Gastrocnemius medialis (tissue), 4 donors: Measurements from ENCODE around the gene FAM171A1. TPM values are rescaled to one million over a fixed set of nuclear protein-coding genes. Genes with fewer than 3 reads are reported as not detected.

Experiments
- ATAC-seq, 2 donors: fragments of 150-250 bp; one replicate each; pipeline ENCODE4 v1.9.1; 2016
- DNase-seq, 2 donors: peaks; one replicate each; pipeline ENCODE4 v3.0.0-alpha.2; 2019
- H3K27ac ChIP-seq, 4 donors: fragments of 200-600 bp; sonication (generic); 1 replicate in 1 of 4; 2 replicates in 3 of 4; pipeline ENCODE4 v1.5.1; 2016 to 2018; ENCODE audit warnings: mild to moderate bottlenecking in 2 of 4, moderate library complexity in 1 of 4
- H3K27me3 ChIP-seq, 3 donors: fragments of 200-600 bp; sonication (generic) in 2 of 3; 1 replicate in 1 of 3; 2 replicates in 2 of 3; pipeline versions ENCODE4 v1.5.1 to v1.6.0; 2016 to 2019; ENCODE audit warnings: mild to moderate bottlenecking in 1 of 3, moderate library complexity in 1 of 3
- H3K36me3 ChIP-seq, 2 donors: fragments of 200-600 bp; sonication (generic) in 1 of 2; one replicate each; pipeline ENCODE4 v1.5.1; 2017 to 2018
- H3K4me1 ChIP-seq, 2 donors: fragments of 200-600 bp; sonication (generic) in 1 of 2; one replicate each; pipeline ENCODE4 v1.5.1; 2016 to 2017; ENCODE audit warnings: mild to moderate bottlenecking in 2 of 2
- H3K4me3 ChIP-seq, 4 donors: fragments of 200-600 bp; sonication (generic) in 3 of 4; 1 replicate in 1 of 4; 2 replicates in 3 of 4; pipeline ENCODE4 v1.5.1; 2016 to 2019; ENCODE audit warnings: mild to moderate bottlenecking in 2 of 4
- H3K9me3 ChIP-seq, 3 donors: fragments of 200-600 bp; sonication (generic) in 2 of 3; 1 replicate in 1 of 3; 2 replicates in 2 of 3; pipeline ENCODE4 v1.5.1; 2016 to 2019
- POLR2A ChIP-seq, 2 donors: fragments of 450-650 bp; IDR thresholded peaks; one replicate each; pipeline ENCODE4 v1.6.1; 2017; ENCODE audit warnings: antibody characterized with exemption in 2 of 2, mild to moderate bottlenecking in 2 of 2, moderate library complexity in 2 of 2
- in situ Hi-C, 4 donors: fragments of 200-750 bp; cut with MboI; loops; one replicate each; pipeline versions ENCODE4 v1.15.0 to v1.8.0; 2017; ENCODE audit warnings: low sequenced_read_pairs in 4 of 4
- intact Hi-C: fragments of 100-400 bp; cut with DNase I; formaldehyde crosslinking; loops from one replicate; pipeline ENCODE4 v1.15.1; 2023; ENCODE audit warnings: low total_unique reads
- total RNA-seq, 4 donors: library from RNA; depleted of rRNA; stranded (reverse); fragments of >200 nt; gene quantifications; one replicate each; pipeline versions ENCODE4 v1.1.0 to v1.2.3, GENCODE V29; 2016
- TF ChIP-seq, protein P1 (sequence below), 5 experiments: fragments of 450-650 bp in 3 of 5; fragments of 200-600 bp in 2 of 5; sonication (generic) in 2 of 5; IDR thresholded peaks in 4 of 5; conservative IDR thresholded peaks in 1 of 5; 1 replicate in 4 of 5; 2 replicates in 1 of 5; pipeline ENCODE4 v1.5.1; 2016 to 2019; ENCODE audit warnings: antibody characterized with exemption in 5 of 5, mild to moderate bottlenecking in 3 of 5, moderate library complexity in 3 of 5

The FAM171A1 gene
- total RNA-seq, 4 donors from 2014 or later, result 2.1 to 5.6 (median 4.3) TPM

- H3K4me1 ChIP-seq, result peaks cover 0 to 7% of the 10 kb centered on the region in 2 donors
- intact Hi-C loops (no loop called here), in situ Hi-C loops (no loop called here)
- H3K36me3 ChIP-seq, result no peaks in the 10 kb centered on the region
- DNase-seq (no peak), ATAC-seq (no peak)
- no peak overlapping the region for H3K4me3 ChIP-seq
- H3K9me3 ChIP-seq, result no peaks in the 10 kb centered on the region
- no peaks in the 10 kb centered on the region for H3K27me3 ChIP-seq
- H3K27ac ChIP-seq, result no peak overlapping the region
- TF ChIP-seq POLR2A (IDR thresholded peaks at IDR 0.05), result no peak
- TF ChIP-seq, protein P1, sequence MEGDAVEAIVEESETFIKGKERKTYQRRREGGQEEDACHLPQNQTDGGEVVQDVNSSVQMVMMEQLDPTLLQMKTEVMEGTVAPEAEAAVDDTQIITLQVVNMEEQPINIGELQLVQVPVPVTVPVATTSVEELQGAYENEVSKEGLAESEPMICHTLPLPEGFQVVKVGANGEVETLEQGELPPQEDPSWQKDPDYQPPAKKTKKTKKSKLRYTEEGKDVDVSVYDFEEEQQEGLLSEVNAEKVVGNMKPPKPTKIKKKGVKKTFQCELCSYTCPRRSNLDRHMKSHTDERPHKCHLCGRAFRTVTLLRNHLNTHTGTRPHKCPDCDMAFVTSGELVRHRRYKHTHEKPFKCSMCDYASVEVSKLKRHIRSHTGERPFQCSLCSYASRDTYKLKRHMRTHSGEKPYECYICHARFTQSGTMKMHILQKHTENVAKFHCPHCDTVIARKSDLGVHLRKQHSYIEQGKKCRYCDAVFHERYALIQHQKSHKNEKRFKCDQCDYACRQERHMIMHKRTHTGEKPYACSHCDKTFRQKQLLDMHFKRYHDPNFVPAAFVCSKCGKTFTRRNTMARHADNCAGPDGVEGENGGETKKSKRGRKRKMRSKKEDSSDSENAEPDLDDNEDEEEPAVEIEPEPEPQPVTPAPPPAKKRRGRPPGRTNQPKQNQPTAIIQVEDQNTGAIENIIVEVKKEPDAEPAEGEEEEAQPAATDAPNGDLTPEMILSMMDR (IDR thresholded peaks at IDR 0.05 in 4 of 5, conservative IDR thresholded peaks at IDR 0.05 in 1 of 5), result no peak
Measured at GRCh38 chr10:15324113-15324512, 47.0 kb downstream of the FAM171A1 start.

- peaks cover 0 to 7% of the 10 kb centered on the region in 2 donors for H3K4me1 ChIP-seq
Measured at GRCh38 chr10:15322356-15322755, 48.7 kb downstream of the FAM171A1 start.

GRCh38 chr10:15321431-15322341 is 49.4 kb downstream of the FAM171A1 start:
- H3K27ac ChIP-seq, result no peak overlapping the region
- no peak overlapping the region for H3K4me3 ChIP-seq
- H3K9me3 ChIP-seq, result no peaks in the 10 kb centered on the region
- in situ Hi-C loops (no loop called here), intact Hi-C loops (no loop called here)
- no peaks in the 10 kb centered on the region for H3K27me3 ChIP-seq
- H3K4me1 ChIP-seq, result peaks cover 0 to 7% of the 10 kb centered on the region in 2 donors
- TF ChIP-seq, protein P1 (IDR thresholded peaks at IDR 0.05 in 4 of 5, conservative IDR thresholded peaks at IDR 0.05 in 1 of 5), result no peak
- TF ChIP-seq POLR2A (IDR thresholded peaks at IDR 0.05), result no peak
- DNase-seq (no peak), ATAC-seq (no peak)
- no peaks in the 10 kb centered on the region for H3K36me3 ChIP-seq

More at GRCh38 chr10:15322356-15322755, 48.7 kb downstream of the FAM171A1 start:
- TF ChIP-seq, protein P1 (IDR thresholded peaks at IDR 0.05 in 4 of 5, conservative IDR thresholded peaks at IDR 0.05 in 1 of 5), result no peak
- no peak for TF ChIP-seq POLR2A (IDR thresholded peaks at IDR 0.05)
- ATAC-seq, result no peak
- in situ Hi-C loops (no loop called here), intact Hi-C loops (no loop called here)
- H3K27me3 ChIP-seq, result no peaks in the 10 kb centered on the region
- DNase-seq, result no peak
- H3K27ac ChIP-seq, result no peak overlapping the region
- no peaks in the 10 kb centered on the region for H3K36me3 ChIP-seq
- no peak overlapping the region for H3K4me3 ChIP-seq
- no peaks in the 10 kb centered on the region for H3K9me3 ChIP-seq

- peaks cover 0 to 7% of the 10 kb centered on the region in 2 donors for H3K4me1 ChIP-seq
- H3K4me3 ChIP-seq, result no peak overlapping the region
- DNase-seq (no peak), ATAC-seq (no peak)
- no peak overlapping the region for H3K27ac ChIP-seq
- intact Hi-C loops, result no loop called here
- no peaks in the 10 kb centered on the region for H3K9me3 ChIP-seq
- in situ Hi-C loops, result no loop called here
- TF ChIP-seq, protein P1 (IDR thresholded peaks at IDR 0.05 in 4 of 5, conservative IDR thresholded peaks at IDR 0.05 in 1 of 5), result no peak
- H3K27me3 ChIP-seq, result no peaks in the 10 kb centered on the region
- H3K36me3 ChIP-seq, result no peaks in the 10 kb centered on the region
Measured at GRCh38 chr10:15320522-15321203, 50.4 kb downstream of the FAM171A1 start.
